ENCODE measurements around the gene LHFPL3.

DNA sequence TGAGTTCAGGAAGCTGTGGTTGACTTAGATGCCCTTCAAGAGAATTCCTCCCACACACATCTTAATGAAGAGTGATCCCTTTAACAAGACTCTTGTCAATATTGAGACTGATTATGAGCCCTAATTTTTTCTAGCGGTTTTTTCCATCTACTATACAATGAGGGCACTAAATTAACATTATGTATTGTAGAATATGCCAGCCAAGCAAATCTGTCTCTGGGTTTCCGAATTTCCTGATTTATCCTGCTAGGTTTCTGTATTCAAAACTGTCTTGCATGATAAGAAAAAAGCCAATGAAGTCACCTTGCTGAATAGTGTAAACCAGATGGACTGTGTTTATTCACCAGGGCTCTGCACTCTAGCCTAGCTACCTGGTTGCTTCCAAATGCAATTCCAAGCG, 461.4 kb downstream of the LHFPL3 start:
- TF ChIP-seq, protein P1, sequence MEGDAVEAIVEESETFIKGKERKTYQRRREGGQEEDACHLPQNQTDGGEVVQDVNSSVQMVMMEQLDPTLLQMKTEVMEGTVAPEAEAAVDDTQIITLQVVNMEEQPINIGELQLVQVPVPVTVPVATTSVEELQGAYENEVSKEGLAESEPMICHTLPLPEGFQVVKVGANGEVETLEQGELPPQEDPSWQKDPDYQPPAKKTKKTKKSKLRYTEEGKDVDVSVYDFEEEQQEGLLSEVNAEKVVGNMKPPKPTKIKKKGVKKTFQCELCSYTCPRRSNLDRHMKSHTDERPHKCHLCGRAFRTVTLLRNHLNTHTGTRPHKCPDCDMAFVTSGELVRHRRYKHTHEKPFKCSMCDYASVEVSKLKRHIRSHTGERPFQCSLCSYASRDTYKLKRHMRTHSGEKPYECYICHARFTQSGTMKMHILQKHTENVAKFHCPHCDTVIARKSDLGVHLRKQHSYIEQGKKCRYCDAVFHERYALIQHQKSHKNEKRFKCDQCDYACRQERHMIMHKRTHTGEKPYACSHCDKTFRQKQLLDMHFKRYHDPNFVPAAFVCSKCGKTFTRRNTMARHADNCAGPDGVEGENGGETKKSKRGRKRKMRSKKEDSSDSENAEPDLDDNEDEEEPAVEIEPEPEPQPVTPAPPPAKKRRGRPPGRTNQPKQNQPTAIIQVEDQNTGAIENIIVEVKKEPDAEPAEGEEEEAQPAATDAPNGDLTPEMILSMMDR (IDR thresholded peaks at IDR 0.05; ENCODE audit: low read length) = no peak
- TF ChIP-seq EZH2 (optimal IDR thresholded peaks at IDR 0.05; ENCODE audit: low read depth, low read length) (no peak), EZH2phosphoT487 (IDR thresholded peaks at IDR 0.05; ENCODE audit: low read length) (no peak)
